GM12878 (cell line): Measurements from ENCODE around the gene MAML3. TPM values are rescaled to one million over a fixed set of nuclear protein-coding genes. Genes with fewer than 3 reads are reported as not detected.

Experiments
- ATAC-seq: fragments of 200-7000 bp; cut with Tn5 transposase; 3 replicates; pipeline ENCODE4 v1.9.1; 2020; ENCODE audit warnings: mild to moderate bottlenecking, moderate library complexity
- BruUV-seq: library from RNA; stranded (reverse); fragments of 400-500 nt; replicated peaks from 2 replicates; lab custom pipeline; 2021; lab: Mats Ljungman, UMichigan
- CTCF ChIA-PET: fragments of 300-600 bp; sonication (Branson Sonifier 250); formaldehyde crosslinking; extraction: SDS; loops from one replicate; lab custom pipeline; 2021; ENCODE audit warnings: inconsistent platforms; lab: Yijun Ruan, JAX
- POLR2A ChIA-PET: fragments of 350-600 bp; formaldehyde crosslinking; extraction: SDS; loops from one replicate; lab custom pipeline; 2021; ENCODE audit warnings: inconsistent platforms; lab: Charles Lee
- RAD21 ChIA-PET: fragments of 300-600 bp; sonication (Branson Sonifier 250); formaldehyde crosslinking; loops from one replicate; lab custom pipeline; 2023; ENCODE audit warnings: antibody characterized with exemption; ENCODE audit not compliant: unreplicated experiment; lab: Charles Lee
- SMC1A ChIA-PET: fragments of 300-600 bp; sonication (Branson Sonifier 250); formaldehyde crosslinking; loops from one replicate; lab custom pipeline; 2023; ENCODE audit not compliant: unreplicated experiment, uncharacterized antibody; lab: Charles Lee
- DNase-seq: peaks from one replicate; pipeline ENCODE4 v3.0.0-alpha.2; 2011; ENCODE audit warnings: low read depth, low spot score
- FAIRE-seq: peaks from 3 replicates; lab custom pipeline; 2011; peaks lifted over from hg19 to GRCh38; lab: Jason Lieb, UNC
- H2AFZ ChIP-seq: 2 replicates; pipeline ENCODE4 v1.6.0; 2011; ENCODE audit warnings: low read depth, low read length, control low read depth; ENCODE audit not compliant: control insufficient read depth
- H3K27ac ChIP-seq: 2 replicates; pipeline ENCODE4 v1.5.1; 2011; ENCODE audit warnings: control low read depth; ENCODE audit not compliant: control insufficient read depth, insufficient read depth
- H3K27me3 ChIP-seq, 2 experiments: replicated peaks in 1 of 2; 2 replicates each; pipeline versions ENCODE4 v1.6.0 to v1.6.1; 2011; ENCODE audit warnings: low read length in 1 of 2; ENCODE audit not compliant: control insufficient read depth in 2 of 2, insufficient read depth in 2 of 2
- H3K36me3 ChIP-seq, 2 experiments: 2 replicates each; pipeline ENCODE4 v1.5.1; 2011; ENCODE audit warnings: low read length in 1 of 2; ENCODE audit not compliant: control insufficient read depth in 2 of 2, insufficient read depth in 2 of 2
- H3K4me1 ChIP-seq: 2 replicates; pipeline ENCODE4 v1.6.1; 2011; ENCODE audit warnings: mild to moderate bottlenecking, low read length, moderate library complexity, mixed read lengths; ENCODE audit not compliant: control insufficient read depth, insufficient read depth
- H3K4me2 ChIP-seq: 2 replicates; pipeline ENCODE4 v1.6.0; 2011; ENCODE audit warnings: control low read depth; ENCODE audit not compliant: control insufficient read depth, insufficient read depth
- H3K4me3 ChIP-seq: fragments of 200-600 bp; sonication (generic); 2 replicates; pipeline ENCODE4 v1.5.1; 2016
- H3K79me2 ChIP-seq: 2 replicates; pipeline ENCODE4 v1.6.0; 2011; ENCODE audit warnings: low read length; ENCODE audit not compliant: control insufficient read depth, insufficient read depth
- H3K9ac ChIP-seq: 2 replicates; pipeline ENCODE4 v1.8.0; 2011; ENCODE audit warnings: low read length, control low read depth, mixed read lengths; ENCODE audit not compliant: control insufficient read depth, insufficient read depth
- H3K9me3 ChIP-seq: replicated peaks from 3 replicates; pipeline ENCODE4 v1.5.1; 2011; ENCODE audit warnings: mild to moderate bottlenecking, low read length; ENCODE audit not compliant: control insufficient read depth, insufficient read depth
- H4K20me1 ChIP-seq: 2 replicates; pipeline ENCODE4 v1.6.0; 2011; ENCODE audit not compliant: control insufficient read depth, insufficient read depth
- CBX3 ChIP-seq: fragments of 200-600 bp; sonication (generic); IDR thresholded peaks from 2 replicates; pipeline ENCODE4 v1.6.1; 2016; ENCODE audit warnings: low read depth, borderline replicate concordance
- IRF4 ChIP-seq: IDR thresholded peaks from 2 replicates; pipeline ENCODE4 v1.6.1; 2011; ENCODE audit warnings: low read depth, low read length
- RB1 ChIP-seq: fragments of 450-650 bp; formaldehyde crosslinking; IDR thresholded peaks from 2 replicates; pipeline ENCODE4 v1.6.1; 2017; ENCODE audit warnings: mild to moderate bottlenecking, borderline replicate concordance
- WGBS: methylation state at CpG from one replicate; pipeline ENCODE4 v1.1.6; 2016; ENCODE audit warnings: low lambda C conversion rate; ENCODE audit not compliant: insufficient replicate concordance, insufficient coverage; ENCODE audit errors: missing lambda C conversion rate; 5-methylcytosine and 5-hydroxymethylcytosine counted together
- in situ Hi-C: fragments of 300-500 bp; cut with MboI; formaldehyde crosslinking; loops from 9 replicates; pipeline ENCODE4 v1.14.3; 2018; ENCODE audit warnings: mixed read lengths
- intact Hi-C: fragments of 100-400 bp; cut with micrococcal nuclease; formaldehyde crosslinking; loops from one replicate; pipeline ENCODE4 v1.14.2; 2022; ENCODE audit not compliant: unreplicated experiment
- polyA plus RNA-seq, 11 experiments: library from polyadenylated mRNA; depleted of rRNA in 4 of 11; unstranded in 6 of 11; stranded (reverse) in 5 of 11; fragments of >200 nt; fragmentation: Nextera tagmentation in 4 of 11; fragmentation: Illumina TruSeq in 1 of 11; extraction: Ambion mirVana in 4 of 11; extraction: Trizol in 1 of 11; gene quantifications; 1 replicate in 1 of 11; 2 replicates in 10 of 11; pipeline versions ENCODE4 v1.2.1 to v1.2.3, GENCODE V29; 2011 to 2016; ENCODE audit warnings: inconsistent platforms in 2 of 11, missing spikeins in 2 of 11, low read depth in 1 of 11
- total RNA-seq, 4 experiments: library from RNA; depleted of rRNA in 3 of 4; stranded (reverse); fragments of >200 nt in 3 of 4; fragmentation: Illumina TruSeq in 1 of 4; extraction: Trizol in 1 of 4; gene quantifications; 2 replicates each; pipeline versions ENCODE4 v1.2.1 to v1.2.3, GENCODE V29; 2013 to 2021
- TF ChIP-seq, protein P1 (sequence below): fragments of 450-650 bp; IDR thresholded peaks from 2 replicates; pipeline ENCODE4 v1.6.1; 2016; ENCODE audit warnings: mild to moderate bottlenecking
- TF ChIP-seq, protein P2 (sequence below): fragments of 450-650 bp; IDR thresholded peaks from 2 replicates; pipeline ENCODE4 v1.6.1; 2017; ENCODE audit warnings: mild to moderate bottlenecking, low read depth, inconsistent platforms; ENCODE audit not compliant: poor library complexity, severe bottlenecking

Gene MAML3
- total and polyA plus RNA-seq, 10 of the 15 experiments (the other 5 are each of a cell fraction or from before 2014, with no cell fraction given): under 0.01 to 0.53 (median 0.06) TPM; not detected in 2

DNA sequence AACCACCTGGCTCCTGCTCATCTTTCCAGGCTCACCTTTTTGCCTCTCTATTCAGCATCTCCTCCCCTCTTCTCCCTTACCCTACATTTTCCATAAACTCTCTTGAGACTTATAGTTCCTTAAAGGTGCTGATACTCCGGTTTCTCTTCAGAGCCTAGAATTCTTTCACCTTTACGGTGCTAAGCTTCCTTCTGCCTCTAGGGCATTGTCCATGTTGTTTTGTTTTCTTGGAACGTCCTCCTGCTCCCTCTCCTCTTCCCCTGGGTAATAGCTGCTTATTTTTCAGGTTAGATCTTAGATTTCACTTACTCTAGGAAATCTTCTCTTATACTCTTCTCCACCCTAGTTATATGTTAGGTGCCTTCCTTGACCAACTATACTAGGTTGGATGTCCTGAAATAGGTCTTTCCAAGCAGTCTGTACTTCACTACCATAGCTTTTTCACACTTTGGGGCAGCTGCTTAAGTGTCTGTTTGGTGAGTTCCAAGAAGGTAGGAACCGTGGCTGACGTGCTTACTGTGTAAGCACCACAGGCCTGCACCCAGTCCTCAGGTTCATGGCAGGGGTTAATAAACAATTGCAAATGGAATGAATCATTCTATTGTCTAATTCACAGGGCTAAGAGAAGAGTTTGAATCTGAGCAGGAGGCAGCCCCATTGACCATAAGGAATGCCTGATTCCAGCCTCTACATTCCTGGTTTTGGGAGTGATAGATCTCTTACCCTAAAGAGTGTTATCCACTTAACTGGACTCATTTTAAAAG, 260.8 kb downstream of the MAML3 start (continued):
- TF ChIP-seq, protein P1, sequence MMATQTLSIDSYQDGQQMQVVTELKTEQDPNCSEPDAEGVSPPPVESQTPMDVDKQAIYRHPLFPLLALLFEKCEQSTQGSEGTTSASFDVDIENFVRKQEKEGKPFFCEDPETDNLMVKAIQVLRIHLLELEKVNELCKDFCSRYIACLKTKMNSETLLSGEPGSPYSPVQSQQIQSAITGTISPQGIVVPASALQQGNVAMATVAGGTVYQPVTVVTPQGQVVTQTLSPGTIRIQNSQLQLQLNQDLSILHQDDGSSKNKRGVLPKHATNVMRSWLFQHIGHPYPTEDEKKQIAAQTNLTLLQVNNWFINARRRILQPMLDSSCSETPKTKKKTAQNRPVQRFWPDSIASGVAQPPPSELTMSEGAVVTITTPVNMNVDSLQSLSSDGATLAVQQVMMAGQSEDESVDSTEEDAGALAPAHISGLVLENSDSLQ: no peak

DNA sequence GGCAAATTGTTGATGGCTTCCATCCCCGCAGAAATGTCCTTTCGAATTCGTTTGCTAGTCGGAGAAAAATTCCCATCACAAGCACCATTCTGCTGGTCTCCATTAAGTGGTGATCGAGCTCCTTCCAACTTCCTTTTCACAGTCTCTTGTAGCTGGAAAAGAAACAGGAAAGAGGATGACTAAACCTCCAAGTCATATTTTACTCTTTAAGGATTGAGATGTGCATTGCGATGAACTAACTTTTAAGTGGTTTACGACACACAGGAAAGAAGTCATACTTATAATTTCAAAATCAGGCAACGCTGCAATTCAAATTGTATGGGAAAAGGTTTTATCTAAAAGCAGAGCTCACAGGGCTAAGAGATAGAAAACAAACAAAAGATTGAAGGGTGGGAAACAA, 263.2 kb downstream of the MAML3 start:
- no peak overlapping the region for H3K4me3 ChIP-seq
- no peak overlapping the region for H3K9ac ChIP-seq
- intact Hi-C loops: no loop called here
- ATAC-seq (no peak), DNase-seq (no peak), FAIRE-seq (no peak)
- peaks cover 1 to 2% of the 10 kb centered on the region in 2 experiments; a peak in 1 of 4 replicates for H3K27me3 ChIP-seq
- H3K36me3 ChIP-seq: no peaks in the 10 kb centered on the region
- no peaks in the 10 kb centered on the region for H3K9me3 ChIP-seq
- ChIA-PET CTCF (no interaction called here), SMC1A (no interaction called here), POLR2A (no interaction called here), RAD21 (no interaction called here)
- H3K27ac ChIP-seq: no peak overlapping the region
- no peak overlapping the region for H3K4me2 ChIP-seq
- WGBS: 56% methylated on average over 8 of the region's 8 CpGs
- no peak overlapping the region for H2AFZ ChIP-seq
- BruUV-seq: no TSS peak
- in situ Hi-C loops: no loop called here
- H3K4me1 ChIP-seq: no peaks in the 10 kb centered on the region
- no peaks in the 10 kb centered on the region for H3K79me2 ChIP-seq
- H4K20me1 ChIP-seq: no peaks in the 10 kb centered on the region
- TF ChIP-seq RB1: no peak
- TF ChIP-seq, protein P2, sequence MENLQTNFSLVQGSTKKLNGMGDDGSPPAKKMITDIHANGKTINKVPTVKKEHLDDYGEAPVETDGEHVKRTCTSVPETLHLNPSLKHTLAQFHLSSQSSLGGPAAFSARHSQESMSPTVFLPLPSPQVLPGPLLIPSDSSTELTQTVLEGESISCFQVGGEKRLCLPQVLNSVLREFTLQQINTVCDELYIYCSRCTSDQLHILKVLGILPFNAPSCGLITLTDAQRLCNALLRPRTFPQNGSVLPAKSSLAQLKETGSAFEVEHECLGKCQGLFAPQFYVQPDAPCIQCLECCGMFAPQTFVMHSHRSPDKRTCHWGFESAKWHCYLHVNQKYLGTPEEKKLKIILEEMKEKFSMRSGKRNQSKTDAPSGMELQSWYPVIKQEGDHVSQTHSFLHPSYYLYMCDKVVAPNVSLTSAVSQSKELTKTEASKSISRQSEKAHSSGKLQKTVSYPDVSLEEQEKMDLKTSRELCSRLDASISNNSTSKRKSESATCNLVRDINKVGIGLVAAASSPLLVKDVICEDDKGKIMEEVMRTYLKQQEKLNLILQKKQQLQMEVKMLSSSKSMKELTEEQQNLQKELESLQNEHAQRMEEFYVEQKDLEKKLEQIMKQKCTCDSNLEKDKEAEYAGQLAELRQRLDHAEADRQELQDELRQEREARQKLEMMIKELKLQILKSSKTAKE: no peak
- TF ChIP-seq IRF4: no peak
- TF ChIP-seq CBX3: no peak
